HL-60/S4 treated with phorbol 12-myristate 13-acetate at 8.2 ng/mL for 4 days and 3 days (cell line): ENCODE measurements around the gene RPL27.

Experiments
- in situ Hi-C: fragments of 300-500 bp; cut with MboI; formaldehyde crosslinking; loops from 2 replicates; pipeline ENCODE4 v1.15.0; 2022; ENCODE audit warnings: low sequenced_read_pairs

Gene RPL27

GRCh38 chr17:43020789-43021740 lies 22.8 kb downstream of the RPL27 start:
- in situ Hi-C loops = no loop called here

DNA sequence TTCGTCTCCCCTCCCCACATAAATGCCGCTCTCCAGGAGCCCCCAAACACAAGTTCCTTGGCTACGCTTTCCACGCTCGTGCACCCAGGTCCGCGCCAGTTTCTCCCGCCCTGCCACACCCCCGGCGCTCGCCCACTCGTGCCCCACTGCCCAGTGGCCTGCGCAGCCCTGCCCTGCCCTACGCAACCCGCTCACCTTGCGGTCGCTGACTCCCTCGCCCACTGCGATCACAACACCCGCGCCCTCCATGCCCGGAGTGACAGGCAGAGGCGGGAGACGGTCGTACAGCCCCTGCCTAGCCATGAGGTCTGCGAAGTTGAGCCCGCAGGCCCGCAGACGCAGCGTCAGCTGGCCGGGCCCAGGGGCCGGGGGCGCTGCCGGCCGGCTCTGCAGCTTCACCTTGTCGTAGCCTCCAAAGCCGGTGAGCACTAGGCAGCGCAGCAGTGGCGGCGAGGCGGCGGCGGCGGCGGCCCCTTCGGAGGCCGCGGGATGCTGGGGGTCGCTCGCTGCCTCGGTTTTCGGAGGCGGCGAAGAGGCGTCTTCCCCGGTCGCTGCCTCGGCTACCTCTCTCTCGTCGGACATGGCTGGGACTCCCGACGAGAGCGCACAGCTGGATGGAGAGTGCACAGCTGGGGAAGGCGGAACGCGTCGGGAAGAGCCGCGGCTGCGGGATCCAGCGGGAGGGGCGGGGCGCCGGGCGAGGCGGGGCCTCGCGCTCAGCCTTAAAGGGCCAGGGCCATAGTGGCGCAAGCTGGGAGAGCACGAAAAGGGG lies 23.7 kb downstream of the RPL27 start, which contains the start of gene VAT1:
Gene VAT1, minus strand, starts transcription at position 645 of the 772 bp plus-strand sequence. Its CDS starts 63 bp downstream, at position 582.
- in situ Hi-C loops = no loop called here

DNA sequence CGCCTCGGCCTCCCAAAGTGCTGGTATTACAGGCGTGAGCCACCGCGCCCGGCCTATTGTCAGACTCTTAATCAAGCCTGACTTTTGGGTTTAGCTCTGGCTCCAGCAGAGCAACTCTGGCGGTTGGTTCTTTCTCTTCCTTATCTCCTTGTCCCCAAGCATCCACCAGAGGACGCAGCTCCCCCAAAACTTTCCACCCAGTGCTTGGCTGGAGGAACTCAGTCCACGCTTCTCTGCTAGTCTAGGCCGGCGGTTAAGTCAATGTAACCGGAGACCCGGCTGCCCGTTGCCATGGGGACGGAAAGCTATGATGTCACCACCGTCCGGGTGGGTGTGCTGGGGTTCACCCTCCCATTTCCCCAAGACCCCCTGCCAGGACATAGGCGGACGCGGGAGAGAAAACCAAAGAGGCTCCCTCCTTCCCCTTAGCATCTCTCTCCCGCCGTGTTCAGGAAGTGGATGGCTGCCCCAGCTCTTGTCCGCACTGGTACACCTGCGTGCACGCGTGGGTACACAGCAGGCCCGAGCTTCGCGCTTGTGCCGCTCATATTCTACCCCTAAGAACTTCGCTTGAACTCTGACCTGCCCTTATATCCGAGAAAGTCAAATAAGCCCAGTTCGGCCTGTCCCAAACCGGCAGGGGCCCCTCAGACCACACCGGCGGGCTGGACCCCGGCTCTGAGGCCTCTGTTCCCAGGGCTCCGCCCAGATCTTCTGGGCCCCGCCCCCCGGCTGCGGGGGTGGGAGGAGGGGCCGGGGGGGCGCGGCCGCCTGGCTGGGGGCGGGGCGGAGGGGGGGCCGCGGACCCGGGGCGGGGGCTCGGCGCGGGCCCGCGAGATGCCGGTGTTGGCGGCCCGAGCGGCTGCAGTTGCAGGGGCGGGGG lies 26.4 kb downstream of the RPL27 start, which contains the start of gene RND2:
Gene RND2, plus strand, starts transcription at position 825 of the 883 bp plus-strand sequence. CDS start 117 bp downstream, outside the sequence.
- in situ Hi-C loops = no loop called here

GRCh38 chr17:43025290-43025657 lies 27.1 kb downstream of the RPL27 start:
- in situ Hi-C loops = no loop called here

DNA sequence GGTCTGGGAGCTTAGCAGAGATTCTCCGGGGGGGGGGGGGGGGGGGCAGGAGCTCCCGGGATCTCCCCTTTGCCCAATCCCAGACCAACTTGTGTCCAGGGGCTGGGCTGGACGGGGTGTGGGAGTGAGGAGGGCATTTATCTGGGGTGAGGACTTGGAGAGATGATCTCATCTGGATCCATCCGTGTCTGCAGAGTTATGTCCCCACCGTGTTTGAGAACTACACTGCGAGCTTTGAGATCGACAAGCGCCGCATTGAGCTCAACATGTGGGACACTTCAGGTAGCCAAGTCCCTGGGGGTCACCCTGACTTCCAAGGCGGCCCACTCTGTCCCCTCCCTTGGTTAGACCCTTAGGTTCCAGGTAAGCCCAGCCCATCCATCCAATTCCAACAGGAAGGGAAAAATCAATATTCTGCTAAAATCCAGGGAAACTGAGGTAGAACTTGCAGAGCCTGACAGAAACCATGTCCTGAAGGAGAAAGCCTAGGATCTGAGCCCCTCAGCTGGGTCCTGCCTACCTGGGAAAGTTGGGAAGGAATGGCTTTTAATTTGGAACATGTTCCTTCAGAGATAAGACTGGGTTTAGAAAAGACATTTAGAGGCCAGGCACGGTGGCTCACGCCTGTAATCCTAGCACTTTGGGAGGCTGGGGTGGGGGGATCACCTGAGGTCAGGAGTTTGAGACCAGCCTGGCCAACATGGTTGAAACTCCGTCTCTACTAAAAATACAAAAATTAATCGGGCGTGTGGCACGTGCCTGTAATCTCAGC lies 27.7 kb downstream of the RPL27 start:
- in situ Hi-C loops = no loop called here

DNA sequence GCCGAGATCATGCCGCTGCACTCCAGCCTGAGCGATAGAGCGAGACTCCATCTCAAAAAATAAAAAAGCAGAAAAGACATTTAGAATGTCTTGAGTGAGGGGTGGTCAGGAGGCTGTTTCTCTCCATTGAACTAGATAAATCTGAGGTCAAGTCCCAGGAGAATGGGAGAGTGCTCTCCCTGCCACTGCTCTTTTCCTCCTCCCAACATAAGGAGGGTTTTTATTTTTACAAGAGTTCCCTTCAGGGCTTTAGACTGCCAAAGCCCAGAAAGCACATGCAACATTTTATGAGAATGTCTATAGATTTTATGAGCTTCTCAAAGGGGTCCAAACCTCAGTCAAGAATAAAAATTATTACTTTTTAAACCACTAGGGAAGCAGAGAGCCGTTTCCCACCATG lies 28.4 kb downstream of the RPL27 start:
- in situ Hi-C loops = no loop called here

DNA sequence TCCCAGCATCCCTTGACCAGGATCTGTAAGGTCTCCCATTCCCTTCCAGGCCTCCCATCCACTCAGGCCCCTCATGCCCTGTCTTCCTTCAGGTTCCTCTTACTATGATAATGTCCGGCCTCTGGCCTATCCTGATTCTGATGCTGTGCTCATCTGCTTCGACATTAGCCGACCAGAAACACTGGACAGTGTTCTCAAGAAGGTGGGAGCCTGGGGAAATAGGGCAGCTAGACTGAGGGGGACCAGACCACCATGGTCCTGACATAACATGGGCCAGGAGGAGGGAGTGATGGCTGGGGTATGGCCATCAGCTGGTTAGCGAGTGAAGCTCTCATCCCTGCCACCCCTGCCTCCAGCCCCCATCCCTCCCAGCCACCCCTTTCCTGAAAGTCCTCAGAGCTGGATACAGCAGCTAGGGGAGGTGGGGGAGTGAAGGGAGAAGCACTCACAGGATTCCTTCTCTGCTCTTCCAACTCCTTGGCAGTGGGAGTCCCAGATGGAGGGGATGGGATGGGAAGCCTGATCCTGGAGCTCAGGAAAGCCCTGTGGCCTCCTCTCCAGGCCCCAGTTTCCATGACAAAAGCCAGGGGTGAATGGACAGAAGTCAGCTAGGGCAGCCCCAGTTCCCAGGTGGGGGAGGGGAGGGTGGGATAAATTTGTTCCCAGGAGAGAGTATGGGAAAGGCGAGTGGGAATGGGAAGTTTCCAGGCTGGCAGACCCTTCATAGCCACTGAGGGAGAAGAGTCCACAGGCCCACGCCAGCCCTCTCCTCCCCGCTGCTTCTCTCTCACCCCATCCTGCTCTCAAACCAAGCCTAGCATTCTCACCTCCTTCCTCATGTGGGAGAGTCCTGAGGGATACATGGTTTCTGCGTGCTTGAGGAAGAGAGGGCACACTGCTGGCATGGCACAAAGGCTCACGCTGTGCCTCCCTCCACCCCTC lies 29.1 kb downstream of the RPL27 start:
- in situ Hi-C loops = no loop called here

GRCh38 chr17:43028221-43028861 lies 30.1 kb downstream of the RPL27 start:
- in situ Hi-C loops = no loop called here

- in situ Hi-C loops = no loop called here
These were observed 32.0 kb downstream of the RPL27 start for GRCh38 chr17:43030137-43030767.

DNA sequence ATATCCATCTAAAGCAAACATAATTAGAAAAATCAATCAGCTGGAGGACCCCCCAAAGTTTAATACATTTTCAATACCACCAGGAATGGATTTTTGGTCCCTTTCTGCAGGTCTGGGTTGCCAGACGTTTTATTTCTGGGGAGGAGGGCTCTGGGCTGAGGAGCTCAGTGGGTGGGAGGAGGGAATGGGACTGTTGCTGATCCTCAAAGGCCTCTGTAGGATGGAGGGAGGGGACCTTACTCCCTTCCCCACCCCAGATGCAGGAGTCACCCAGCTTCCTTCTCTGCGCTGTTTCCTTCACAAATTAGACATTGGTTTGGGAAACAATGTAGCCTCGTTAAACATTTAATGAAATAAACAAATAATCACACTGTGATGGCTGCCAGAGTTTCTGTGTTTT lies 33.4 kb downstream of the RPL27 start:
- in situ Hi-C loops = no loop called here

- in situ Hi-C loops = no loop called here
These were observed 36.0 kb downstream of the RPL27 start for GRCh38 chr17:43033948-43034881.

- in situ Hi-C loops = no loop called here
These were observed 36.7 kb downstream of the RPL27 start for GRCh38 chr17:43034894-43035293.

DNA sequence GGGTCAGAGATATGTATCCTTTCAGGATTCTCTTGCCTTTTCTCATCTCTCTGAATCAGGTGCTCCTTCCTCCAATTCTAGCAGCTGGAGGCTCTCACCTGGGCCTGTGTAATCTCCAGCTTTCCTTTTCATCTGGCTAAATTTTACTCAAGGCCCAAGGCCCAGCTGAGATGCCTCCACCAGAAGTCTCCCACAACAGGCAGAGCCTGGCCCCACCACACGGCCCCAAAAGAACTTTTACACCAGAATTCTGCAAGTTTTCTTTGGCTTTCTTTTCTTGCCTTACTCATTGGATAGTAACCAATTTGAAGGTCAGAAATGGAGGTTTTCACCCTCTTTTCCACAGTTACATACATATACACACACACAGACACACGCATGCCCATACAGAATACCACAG lies 41.4 kb downstream of the RPL27 start:
- in situ Hi-C loops = no loop called here

DNA sequence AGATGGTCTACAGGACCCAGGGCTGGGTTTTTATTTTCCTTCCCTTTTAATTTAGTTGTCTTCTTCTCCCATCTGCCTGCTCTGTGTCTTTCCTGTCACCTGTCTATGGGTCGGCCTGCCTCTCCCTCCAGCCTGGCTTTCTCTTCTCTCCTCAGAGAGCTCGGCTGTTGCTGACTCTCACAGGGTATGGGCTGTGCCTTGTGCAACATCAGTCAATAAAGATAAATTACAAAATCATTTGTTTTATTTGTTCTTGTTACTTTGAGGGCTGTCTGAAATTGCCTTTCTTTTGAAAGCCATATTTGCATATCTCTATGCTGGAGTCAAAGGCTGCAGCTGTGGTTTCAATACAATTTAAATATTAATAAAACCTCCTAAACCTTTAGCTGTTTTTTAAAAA lies 42.4 kb downstream of the RPL27 start:
- in situ Hi-C loops = no loop called here

DNA sequence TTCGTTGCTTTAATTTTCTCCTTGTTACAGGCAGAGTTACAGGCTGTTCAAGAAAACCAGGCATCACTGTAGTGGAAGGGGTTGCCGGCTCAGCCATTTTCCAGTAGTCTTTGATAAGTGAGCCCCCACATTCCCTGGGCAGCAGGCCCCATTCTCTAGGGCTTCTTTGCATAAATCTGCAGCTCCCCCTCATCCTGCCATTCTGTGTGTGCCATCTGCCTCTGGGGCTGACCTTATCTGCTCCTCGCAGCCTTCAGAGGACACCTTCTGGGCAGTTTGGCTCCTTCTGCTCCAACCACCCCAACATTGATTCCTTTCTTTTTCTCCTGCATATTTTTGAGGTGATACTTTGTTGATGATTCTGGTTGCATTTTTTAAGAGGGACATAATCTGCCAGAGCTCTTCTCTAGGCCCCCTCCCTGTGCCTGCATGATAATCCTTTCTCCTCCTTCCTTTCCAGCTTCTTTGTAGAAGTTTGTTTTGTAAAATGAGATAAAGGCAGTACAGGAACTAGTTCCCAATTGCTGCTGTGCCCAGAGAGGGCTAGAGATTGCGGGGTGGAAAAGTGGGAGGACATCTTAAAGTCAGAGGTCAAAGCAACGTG lies 43.9 kb downstream of the RPL27 start:
- in situ Hi-C loops = no loop called here

DNA sequence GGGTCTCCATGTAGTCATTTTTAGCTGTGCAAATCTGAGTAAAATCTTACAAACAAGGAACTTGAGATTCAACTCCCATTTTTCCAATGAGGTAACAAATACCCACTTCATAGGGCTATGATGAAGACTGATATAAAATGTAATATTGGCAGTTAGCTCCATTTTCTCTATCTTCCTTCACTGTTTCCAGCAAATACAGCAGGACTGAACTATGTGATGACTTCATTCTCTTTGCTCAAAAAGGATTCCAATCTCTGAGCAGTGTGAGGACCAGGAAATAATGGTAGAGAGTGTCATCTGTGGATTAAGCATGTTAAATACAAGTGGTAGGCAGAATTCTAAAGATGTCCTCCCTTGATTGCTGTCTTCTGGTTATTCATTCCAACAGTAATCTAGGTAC lies 45.1 kb downstream of the RPL27 start:
- in situ Hi-C loops = no loop called here
